HEK293 (cell line): ENCODE measurements around the gene AK1.

Source experiments
- ATF2 ChIP-seq: fragments of 450-650 bp; formaldehyde crosslinking; IDR thresholded peaks from 2 replicates; pipeline ENCODE4 v1.5.1; 2016; ENCODE audit warnings: missing biosample characterization, missing genetic modification characterization, low read depth
- CTCF ChIP-seq: fragments of 450-650 bp; formaldehyde crosslinking; IDR thresholded peaks from 2 replicates; pipeline ENCODE4 v1.5.1; 2016; ENCODE audit warnings: missing biosample characterization, missing genetic modification characterization
- ZNF146 ChIP-seq: fragments of 450-650 bp; formaldehyde crosslinking; IDR thresholded peaks from 2 replicates; pipeline ENCODE4 v1.5.1; 2016; ENCODE audit warnings: missing biosample characterization, missing genetic modification characterization
- ZNF239 ChIP-seq: fragments of 450-650 bp; formaldehyde crosslinking; IDR thresholded peaks from 2 replicates; pipeline ENCODE4 v1.5.1; 2016; ENCODE audit warnings: missing biosample characterization, missing genetic modification characterization
- ZNF362 ChIP-seq: fragments of 450-650 bp; formaldehyde crosslinking; IDR thresholded peaks from 2 replicates; pipeline ENCODE4 v1.5.1; 2016; ENCODE audit warnings: missing biosample characterization, missing genetic modification characterization
- ZNF580 ChIP-seq: fragments of 450-650 bp; formaldehyde crosslinking; IDR thresholded peaks from 2 replicates; pipeline ENCODE4 v1.5.1; 2016; ENCODE audit warnings: missing biosample characterization, missing genetic modification characterization
- ZNF670 ChIP-seq: fragments of 450-650 bp; formaldehyde crosslinking; IDR thresholded peaks from 2 replicates; pipeline ENCODE4 v1.5.1; 2016; ENCODE audit warnings: missing biosample characterization, missing genetic modification characterization, low read depth
- ZNF704 ChIP-seq: fragments of 450-650 bp; formaldehyde crosslinking; IDR thresholded peaks from 2 replicates; pipeline ENCODE4 v1.5.1; 2016; ENCODE audit warnings: missing biosample characterization, missing genetic modification characterization
- ZNF837 ChIP-seq: fragments of 450-650 bp; formaldehyde crosslinking; IDR thresholded peaks from 2 replicates; pipeline ENCODE4 v1.5.1; 2016; ENCODE audit warnings: missing biosample characterization, missing genetic modification characterization
- ZSCAN18 ChIP-seq: fragments of 450-650 bp; formaldehyde crosslinking; IDR thresholded peaks from 2 replicates; pipeline ENCODE4 v1.5.1; 2016; ENCODE audit warnings: missing biosample characterization, missing genetic modification characterization
- ZSCAN5A ChIP-seq: fragments of 450-650 bp; formaldehyde crosslinking; IDR thresholded peaks from 2 replicates; pipeline ENCODE4 v1.5.1; 2016; ENCODE audit warnings: missing biosample characterization, missing genetic modification characterization

- TF ChIP-seq CTCF (tag by site-specific recombination) (no peak), ZNF580 (no peak), ZNF837 (no peak), ZSCAN5A (tag by site-specific recombination) (no peak), ATF2 (no peak), ZNF362 (tag by site-specific recombination) (no peak), ZNF670 (tag by site-specific recombination) (no peak), ZNF146 (tag by site-specific recombination) (no peak), ZNF239 (tag by site-specific recombination) (no peak), ZSCAN18 (tag by site-specific recombination) (no peak), ZNF704 (tag by site-specific recombination) (no peak)
These were observed 38.6 kb upstream of the AK1 start for GRCh38 chr9:127915801-127916719.
